Glomerular visceral epithelial cell (primary cell): ENCODE data around the gene TEKT4.
A peak's percentile ranks its signal among the peaks of the same experiment; 100 is the strongest.
"Not testable (repeated sequence)": the region's sequence is repeated elsewhere in the genome, so short reads cannot be mapped to it uniquely, and the experiment has no call there.

Experiments
- DNase-seq: peaks from one replicate; pipeline ENCODE4 v3.0.0-alpha.2; 2016; ENCODE audit errors: extremely low spot score

Gene TEKT4, protein sequence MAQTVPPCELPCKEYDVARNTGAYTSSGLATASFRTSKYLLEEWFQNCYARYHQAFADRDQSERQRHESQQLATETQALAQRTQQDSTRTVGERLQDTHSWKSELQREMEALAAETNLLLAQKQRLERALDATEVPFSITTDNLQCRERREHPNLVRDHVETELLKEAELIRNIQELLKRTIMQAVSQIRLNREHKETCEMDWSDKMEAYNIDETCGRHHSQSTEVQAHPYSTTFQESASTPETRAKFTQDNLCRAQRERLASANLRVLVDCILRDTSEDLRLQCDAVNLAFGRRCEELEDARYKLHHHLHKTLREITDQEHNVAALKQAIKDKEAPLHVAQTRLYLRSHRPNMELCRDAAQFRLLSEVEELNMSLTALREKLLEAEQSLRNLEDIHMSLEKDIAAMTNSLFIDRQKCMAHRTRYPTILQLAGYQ

DNA sequence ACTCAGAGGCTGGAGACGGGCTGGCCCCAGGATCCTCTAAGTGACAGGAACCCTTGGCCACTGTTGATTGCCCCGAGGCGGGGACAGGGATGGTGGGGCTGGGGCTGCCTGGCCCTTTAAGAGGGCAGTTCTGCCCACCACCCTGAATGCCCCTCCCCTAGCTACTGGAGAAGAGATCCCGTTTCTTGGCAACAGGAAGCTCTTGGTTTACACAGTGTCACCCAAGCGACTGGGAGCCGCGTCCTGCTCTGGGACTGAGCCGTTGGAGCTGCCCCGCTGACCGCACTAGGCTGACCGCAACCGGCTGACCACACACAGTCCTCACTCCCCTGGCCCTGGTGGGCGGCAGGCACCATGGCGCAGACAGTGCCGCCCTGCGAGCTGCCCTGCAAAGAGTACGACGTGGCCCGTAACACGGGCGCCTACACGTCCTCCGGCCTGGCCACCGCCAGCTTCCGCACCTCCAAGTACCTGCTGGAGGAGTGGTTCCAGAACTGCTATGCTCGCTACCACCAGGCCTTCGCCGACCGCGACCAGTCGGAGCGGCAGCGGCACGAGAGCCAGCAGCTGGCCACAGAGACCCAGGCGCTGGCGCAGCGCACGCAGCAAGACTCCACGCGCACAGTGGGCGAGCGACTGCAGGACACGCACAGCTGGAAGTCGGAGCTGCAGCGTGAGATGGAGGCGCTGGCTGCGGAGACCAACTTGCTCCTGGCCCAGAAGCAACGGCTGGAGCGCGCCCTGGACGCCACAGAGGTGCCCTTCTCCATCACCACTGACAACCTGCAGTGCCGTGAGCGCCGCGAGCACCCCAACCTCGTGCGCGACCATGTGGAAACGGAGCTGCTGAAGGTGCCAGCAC, at the start of gene TEKT4:
TSS of gene TEKT4 (plus strand) at position 205 of the 862 bp plus-strand sequence. CDS start at position 355, 150 bp downstream.
- DNase-seq = peak; percentile 63

DNA sequence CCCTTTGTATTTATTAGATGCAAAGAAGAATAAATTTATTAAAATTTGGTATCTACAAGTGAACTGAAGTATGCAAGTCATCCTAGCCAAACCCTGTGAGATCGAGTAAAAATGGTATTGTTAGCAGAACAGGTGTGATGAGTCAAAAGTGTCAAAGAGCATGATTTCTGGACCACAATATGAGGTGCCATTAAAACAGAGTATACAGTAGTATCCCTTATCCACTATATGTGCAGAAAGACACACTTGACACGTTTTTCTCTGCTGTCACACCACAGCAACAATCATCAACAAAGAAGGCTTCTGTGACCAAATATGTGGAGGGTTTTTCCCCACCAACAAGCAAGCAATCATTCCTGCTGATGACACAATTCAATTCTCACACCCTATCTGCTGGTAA, 32.0 kb upstream of the TEKT4 start:
- not testable (repeated sequence) for DNase-seq

DNA sequence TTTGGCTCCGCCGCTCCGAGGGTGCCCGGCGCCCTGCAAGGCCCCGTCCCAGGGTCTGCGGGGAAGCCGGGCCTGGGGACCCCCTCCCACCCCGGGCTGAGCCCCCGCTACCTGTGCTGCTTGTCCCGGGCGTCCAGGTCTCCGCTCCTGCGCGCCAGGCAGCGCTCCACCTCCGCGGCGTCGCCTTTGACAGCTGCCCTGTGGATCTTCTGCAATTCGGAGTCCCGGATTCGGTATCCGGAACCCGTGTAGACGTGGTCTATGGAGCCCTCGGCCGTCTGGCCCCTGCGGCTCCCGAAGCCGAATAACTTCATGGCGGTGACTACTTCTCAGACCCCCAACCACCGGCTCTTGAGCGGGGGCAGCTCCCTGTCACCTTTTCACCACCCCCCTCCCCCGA, 14.4 kb upstream of the TEKT4 start:
- not testable (repeated sequence) for DNase-seq

DNA sequence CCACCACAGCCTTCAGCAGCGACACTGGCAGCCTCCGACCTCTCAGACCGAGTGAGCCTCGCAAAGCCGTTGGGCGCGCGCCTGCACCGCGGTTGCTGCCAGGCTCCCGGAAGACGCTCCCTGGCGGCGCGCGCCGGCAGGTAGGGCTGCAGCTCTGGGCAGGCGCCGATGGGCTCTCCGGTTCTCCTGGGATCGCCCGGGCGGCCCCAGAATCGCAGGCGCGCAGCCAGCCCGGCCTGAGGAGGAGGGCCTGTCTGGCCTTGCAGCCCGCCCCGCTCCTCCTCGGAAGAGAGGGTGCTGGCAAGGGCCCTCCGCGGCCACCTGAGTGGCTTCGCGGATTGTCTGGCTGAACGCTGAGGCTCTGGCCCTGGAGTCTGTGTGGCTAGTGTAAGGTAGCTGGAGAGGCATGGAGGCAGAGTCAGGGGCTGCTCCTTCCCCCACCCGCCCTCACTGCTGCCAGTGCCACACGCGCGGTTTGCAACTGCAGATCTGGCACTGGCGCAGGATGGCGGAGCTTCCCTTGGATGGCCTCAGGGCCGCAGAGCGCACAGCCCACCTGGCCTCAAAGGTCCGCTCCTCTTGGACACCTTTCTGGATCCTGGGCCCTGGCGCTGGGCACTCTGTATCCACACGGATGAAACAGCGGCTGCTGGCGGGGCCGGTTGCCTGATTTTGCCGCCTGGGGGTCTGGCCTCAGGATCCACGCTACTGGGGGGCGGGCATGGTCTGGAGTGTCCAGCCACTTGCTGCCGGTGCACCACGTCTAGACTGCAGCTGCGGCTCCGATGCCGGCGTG, 13.7 kb upstream of the TEKT4 start:
- peak; percentile 35 for DNase-seq

DNA sequence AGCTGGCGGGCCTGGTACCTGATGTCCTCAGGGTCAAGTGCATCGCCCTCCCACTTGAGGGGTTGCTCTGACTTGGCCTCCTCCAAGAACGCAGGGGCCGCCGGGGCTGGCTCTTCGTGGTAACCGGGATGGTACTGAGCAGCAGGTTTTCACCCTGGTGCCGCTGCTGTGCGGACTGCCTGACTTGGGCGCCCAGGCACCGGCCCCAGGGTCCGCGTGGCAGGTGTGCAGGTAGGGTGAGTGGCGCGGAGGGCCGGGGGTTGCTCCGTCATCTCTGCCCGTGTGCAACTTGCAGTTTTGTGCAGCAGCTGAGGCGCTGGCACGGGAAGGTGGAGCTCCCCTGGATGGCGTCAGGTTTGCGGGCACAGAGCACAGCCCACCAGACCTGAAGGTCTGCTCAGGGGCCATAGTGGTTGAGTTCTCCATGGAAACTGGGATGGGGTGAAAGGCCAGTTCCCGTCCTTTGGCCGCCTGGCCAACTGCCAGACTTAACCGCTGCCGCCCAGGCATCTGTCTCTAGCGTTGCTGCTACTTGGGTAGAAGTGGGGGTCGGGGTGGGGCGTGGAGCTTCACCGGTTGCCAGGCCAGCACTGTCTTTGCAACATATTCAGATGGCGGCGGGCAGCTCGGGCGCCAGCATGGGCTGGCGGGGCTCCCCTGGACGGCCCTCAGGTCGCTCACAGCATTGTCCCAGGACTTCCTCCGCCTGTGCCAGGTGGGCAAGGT, 12.9 kb upstream of the TEKT4 start:
- not testable (repeated sequence) for DNase-seq

DNA sequence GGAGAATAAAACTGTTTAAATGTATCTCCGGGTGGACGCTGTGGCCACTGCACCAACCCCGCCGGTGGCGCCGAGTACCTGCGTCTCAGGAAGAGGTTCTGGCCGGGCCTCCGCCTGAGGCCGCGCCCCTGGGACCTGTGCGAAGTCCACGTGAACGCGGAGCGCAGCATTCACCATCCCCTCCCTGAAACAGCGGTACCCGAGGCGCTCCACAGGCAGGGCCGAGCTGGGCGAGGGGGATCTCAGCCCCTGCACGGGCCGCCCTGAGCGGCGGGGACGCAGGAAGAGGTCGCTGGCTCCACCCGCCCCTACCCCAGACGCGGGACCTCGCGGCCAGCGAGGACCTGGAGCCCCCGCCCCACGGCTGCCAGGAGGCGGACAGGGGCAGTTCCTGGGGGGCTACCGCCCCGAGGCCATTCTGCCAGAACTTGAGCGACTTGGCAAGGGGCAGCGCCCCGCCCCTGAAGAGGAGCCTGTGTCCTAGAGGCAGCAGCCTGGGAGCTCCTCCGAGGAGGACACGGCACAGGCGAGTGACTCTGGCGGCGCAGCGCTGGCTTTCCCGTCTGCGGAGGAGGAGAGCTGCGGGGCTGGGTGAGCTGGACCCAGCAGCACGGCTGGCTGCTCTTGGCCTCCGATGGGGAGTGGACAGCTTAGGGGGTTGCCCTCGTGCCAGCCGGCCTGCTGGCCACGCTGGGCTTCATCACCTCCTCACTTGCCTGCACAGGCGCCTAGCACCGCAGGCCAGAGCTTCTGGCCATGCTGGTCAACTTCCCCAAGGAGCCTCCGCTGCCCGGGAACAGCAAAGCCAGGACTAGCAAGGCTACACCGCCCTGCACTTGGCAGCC, 9.7 kb upstream of the TEKT4 start:
- DNase-seq = no peak

DNA sequence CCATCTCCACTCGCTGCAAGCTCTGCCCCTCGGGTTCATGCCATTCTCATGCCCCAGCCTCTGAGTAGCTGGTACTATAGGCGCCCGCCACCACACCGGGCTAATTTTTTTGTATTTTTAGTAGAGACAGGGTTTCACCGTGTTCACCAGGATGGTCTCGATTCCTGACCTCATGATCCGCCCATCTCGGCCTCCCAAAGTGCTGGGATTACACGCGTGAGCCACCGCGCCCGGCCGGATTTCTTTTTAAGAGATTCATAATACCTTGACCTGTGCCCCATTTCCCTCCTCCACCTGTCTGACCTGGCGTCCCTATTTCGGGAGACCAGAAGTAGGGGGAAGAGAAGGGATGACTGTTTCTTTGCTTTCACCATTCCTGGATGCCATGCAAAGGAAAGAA, 8.3 kb upstream of the TEKT4 start:
- not testable (repeated sequence) for DNase-seq

DNA sequence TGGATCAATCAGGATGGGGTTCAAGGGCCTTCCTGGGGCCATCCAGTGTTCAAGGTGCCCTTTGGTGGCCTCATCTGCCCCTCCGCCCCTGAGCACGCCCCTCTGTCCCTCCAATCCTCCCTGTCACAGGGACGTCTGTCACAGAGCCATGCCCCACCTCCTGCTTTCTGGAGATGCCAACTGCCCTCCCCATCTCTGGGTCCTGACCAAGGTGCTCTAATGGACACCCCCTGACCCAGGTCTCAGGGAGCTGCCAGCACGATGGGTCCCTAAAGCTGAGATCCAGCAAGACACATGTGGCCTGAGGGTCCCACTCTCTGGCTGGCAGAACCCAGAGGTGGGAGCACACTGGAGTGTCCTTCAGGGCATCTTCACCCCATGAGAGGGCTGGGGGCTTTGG, 2.1 kb upstream of the TEKT4 start:
- DNase-seq = no peak

DNA sequence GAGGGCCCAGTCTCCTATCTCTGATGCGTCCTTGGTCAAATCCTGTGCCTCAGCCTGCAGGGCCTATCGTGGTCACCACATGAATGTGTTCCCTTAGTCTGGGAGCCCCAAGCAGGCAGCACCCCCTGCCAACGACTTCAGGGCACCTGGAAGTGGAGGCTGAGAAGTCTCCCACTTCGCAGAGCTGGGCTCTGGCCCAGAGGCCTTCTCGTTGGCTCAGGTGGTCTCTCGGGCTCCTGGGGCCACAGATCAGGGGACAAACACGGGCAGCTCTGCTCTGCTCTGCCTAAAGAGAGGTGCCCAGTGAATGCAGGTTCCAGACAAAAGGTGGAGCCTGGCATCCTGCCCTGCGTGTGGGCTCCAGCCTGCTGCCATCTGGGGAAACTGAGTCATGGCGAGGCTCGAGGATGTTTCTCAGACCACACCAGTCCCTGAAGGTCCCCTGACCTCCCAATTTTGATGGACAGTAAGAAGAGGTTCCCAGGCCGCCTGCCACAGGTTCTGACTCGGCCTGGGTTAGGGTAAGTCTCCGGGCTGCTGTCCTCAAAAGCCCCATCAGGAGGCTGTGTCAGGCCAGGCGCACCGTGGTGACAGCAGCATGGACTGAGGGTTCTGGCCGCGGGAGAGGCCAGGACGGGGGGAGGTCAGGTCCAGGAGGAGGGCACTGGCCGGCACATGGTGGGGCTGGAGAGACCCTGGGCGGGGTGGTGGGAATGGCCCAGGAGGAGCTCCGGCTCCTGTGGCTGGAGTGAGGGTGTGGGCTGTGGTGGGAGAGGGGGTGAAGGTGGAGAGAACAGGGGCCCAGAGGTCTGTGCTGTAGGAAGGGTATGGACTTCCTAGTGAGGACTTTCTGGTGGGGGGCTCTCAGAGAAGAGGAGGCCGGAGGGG, 1.4 kb upstream of the TEKT4 start:
- DNase-seq = no peak

DNA sequence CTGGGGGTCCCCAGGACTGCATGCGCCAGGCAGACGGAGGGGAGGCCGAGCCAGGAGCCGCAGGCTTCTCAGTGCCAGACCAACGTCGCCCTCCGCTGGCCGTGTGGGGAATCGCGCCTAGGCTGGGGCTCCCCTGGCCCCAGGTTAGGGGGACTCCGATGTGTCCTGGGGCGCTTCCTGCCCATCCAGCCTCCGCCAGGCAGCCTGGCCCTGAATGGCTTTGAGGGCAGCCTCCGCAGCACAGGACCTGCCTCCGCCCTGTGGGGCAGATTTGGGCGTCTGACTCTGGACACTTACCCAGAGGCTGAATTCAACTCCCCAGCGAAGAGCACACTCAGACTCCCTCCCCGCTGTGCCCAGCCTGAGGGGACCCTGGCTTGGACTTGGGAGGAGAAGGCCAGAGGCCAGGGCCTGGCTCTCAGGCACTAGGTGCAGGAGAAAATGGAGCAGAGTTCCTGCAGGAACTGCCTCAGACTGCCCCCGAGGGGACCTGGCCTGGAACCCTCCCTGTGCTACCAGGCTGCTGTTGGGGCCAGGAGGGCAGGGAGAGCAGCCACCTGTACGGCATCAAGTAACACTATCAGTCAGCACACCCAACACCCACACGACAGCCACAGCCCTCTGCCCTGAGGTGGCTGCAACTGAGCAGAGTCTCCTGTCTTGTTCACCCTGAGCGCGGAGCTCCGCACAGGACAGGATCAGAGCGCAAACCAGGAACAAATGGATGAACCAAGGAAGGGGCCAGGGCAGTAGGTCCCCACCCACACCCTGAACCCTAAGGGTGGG, 597 bp upstream of the TEKT4 start:
- DNase-seq = peak; percentile 30

DNA sequence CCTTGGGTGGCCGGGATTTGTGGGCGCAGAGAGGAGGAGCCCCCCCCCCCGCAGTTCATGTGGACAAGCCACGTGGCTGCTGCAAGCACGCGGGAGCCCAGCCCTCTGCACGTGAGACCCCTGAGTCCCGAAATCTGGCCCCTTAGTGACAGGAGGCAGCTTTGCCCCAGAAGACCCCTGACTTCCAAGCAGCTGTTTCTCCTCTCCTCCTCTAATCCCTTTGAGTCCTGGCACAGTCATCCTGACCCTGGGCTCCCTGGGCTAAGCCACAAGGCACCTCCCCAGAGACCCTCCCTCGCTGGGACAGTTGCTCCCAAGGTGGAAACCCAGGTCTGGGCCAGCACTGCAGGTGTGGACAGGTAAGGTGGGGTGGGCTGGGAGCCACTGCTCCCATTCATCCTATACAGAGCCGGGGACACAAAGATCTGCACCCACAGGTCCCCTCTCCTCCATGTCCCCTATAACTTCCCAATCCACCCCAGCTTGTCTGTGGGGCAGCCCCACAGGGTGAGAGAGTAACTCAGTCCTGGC, 923 bp downstream of the TEKT4 start:
- no peak for DNase-seq

DNA sequence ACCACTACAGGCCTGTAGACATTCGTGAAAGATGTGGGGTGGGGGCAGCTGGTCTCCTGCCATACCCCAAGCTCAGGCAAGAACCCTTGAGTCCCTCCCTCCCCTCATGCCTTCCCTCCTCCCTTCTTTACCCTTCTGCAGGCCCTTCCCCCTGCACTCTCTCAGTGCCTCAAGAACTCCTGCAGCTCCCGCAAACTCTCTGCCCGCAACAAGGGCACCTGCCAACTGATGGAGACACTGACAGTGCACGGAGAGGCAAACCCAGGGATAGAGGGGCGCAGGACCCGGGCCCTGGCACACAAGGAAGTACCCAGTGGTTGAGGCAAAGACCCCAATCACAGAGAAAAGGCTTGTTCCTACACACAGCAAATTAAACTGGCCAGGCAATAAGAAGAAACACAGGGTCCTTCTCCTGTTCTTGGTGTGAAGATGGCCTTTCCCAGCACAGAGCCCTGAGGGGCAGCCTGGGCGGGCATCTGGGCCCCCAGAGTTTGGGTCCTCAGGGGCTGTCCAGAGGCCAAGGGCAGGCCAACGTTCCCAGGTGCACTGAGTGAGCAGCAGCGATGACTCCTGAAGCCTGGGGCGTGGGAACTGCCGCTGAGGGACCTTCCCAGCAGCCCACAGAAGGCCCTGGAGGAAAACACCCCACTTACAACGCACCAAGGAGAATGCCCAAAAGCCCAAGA, 1.6 kb downstream of the TEKT4 start:
- DNase-seq = no peak

DNA sequence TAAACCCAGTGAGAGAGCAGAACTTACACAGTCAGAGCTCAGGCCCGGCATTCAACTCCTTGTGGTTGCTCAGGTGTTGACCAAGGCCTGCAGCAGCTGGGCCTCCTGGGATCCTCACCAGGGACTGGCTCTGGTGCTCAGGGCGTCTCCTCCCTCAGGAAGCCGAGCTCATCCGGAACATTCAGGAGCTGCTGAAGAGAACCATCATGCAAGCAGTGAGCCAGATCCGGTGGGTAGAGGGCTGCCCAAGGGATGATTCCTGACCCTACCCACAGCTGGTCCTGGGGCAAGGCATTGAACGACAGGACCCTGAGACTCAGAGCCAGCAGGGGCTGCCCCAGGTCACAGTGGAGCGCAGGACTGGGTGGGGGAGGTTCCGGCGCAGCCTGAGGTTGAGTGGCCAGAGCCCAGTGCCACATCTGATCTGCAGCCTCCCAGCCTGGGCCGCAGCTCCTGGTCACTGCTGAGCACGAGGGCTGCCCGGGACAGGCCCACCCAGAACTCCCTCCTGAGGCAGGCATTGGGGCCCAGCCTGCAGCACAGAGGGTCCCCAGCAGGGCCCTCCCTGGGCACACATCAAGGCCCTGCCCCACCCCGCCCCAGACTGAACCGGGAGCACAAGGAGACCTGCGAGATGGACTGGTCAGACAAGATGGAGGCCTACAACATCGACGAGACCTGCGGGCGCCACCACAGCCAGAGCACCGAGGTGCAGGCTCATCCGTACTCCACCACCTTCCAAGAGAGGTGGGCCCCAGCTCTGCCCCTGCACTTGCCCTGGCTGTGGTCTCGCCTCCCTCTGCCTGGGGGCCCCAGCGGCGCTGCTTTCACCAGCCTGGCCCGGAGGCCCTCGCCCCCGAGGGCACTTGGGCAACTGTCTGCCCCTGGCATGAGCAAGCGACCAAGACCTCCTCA, 2.4 kb downstream of the TEKT4 start:
- DNase-seq = no peak

DNA sequence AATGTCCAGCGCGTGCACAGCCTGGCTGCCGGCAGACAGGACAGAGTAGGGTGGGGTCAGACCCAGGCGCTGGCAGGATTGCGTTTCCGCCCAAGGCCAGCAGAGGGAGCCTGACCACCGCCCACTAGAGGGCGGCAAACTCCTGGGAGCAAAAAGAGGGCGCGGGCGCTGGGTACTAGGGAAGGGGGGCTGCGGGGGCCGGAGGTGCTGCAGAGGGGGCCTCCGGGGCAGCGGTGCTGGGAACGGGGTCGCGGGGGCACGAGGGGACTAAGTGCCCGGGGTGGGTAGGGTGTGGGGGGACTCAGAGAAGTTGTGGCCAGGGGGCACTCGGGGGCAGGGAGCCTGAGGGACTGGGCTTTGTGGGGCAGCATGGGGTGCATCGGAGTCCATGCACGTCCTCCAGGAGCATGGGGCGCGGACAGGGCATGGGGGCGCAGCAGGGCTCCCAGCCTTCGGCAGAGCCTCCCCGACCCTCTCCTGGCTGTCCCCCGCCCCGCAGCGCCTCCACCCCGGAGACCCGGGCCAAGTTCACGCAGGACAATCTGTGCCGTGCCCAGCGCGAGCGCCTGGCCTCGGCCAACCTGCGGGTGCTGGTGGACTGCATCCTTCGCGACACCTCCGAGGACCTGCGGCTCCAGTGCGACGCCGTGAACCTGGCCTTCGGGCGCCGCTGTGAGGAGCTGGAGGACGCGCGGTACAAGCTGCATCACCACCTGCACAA, 3.2 kb downstream of the TEKT4 start:
- peak; percentile 64 for DNase-seq

DNA sequence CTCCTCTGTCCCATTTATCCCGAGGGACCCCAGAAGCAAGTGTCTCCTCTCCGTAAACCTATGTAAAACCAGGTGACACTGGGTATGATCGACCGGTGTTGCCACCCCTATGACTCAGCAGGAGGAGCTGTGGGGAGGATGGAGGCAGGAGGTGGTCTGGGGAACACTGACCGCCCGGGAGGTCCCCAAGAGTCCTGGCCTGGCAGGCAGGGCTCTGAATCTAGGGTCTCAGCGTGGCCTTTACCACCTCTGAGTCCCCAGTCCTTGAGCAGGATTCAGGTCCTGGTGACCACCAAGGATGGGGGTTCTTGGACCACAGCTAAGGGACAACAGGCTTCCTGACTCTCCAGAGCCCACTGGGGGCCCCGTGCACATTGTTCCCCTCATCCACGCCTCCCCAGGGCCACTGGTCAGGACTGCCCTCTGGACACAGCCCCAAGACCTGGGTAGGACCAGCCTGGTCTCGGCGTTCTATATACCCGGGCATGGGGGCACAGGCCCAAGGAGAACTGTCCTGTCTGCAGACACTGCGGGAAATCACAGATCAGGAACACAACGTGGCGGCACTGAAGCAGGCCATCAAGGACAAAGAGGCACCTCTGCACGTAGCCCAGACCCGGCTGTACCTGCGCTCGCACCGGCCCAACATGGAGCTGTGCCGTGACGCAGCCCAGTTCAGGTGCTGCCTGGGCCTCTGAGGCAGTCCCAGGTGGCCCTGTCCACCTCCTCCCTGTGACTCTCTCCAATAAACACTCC, 4.0 kb downstream of the TEKT4 start:
- no peak for DNase-seq
